SK-N-SH treated with all-trans-retinoic acid at 6 μM for 48 hours (cell line): Measurements from ENCODE around the gene EPS8L2.

Experiments
- ARNTL ChIP-seq: fragments of 450-650 bp; formaldehyde crosslinking; IDR thresholded peaks from 2 replicates; pipeline ENCODE4 v1.5.0; 2020; ENCODE audit warnings: low read depth, mild to moderate bottlenecking, moderate library complexity, borderline replicate concordance
- BACH2 ChIP-seq: fragments of 250-450 bp; sonication (Bioruptor Pico); IDR thresholded peaks from 2 replicates; pipeline ENCODE4 v1.9.0; 2021; ENCODE audit warnings: mild to moderate bottlenecking, borderline replicate concordance
- CSDC2 ChIP-seq: fragments of 250-450 bp; sonication (Bioruptor Pico); IDR thresholded peaks from 2 replicates; pipeline ENCODE4 v1.5.0; 2020; ENCODE audit warnings: mild to moderate bottlenecking, moderate library complexity
- GLIS3 ChIP-seq: fragments of 250-450 bp; sonication (Bioruptor Pico); IDR thresholded peaks from 2 replicates; pipeline ENCODE4 v1.5.0; 2020; ENCODE audit warnings: mild to moderate bottlenecking, moderate library complexity
- ISL1 ChIP-seq: fragments of 250-450 bp; sonication (Bioruptor Pico); IDR thresholded peaks from 2 replicates; pipeline ENCODE4 v2.1.2; 2022; ENCODE audit warnings: mild to moderate bottlenecking, moderate library complexity
- OSR1 ChIP-seq: fragments of 250-450 bp; sonication (Bioruptor Pico); IDR thresholded peaks from 2 replicates; pipeline ENCODE4 v1.8.0; 2022; ENCODE audit warnings: moderate library complexity, mild to moderate bottlenecking, inconsistent platforms
- TOX ChIP-seq: fragments of 250-450 bp; sonication (Bioruptor Pico); IDR thresholded peaks from 2 replicates; pipeline ENCODE4 v1.8.0; 2021; ENCODE audit warnings: mild to moderate bottlenecking, moderate library complexity, borderline replicate concordance
- ZFP3 ChIP-seq: fragments of 250-450 bp; sonication (Bioruptor Pico); IDR thresholded peaks from 2 replicates; pipeline ENCODE4 v1.5.0; 2020; ENCODE audit warnings: mild to moderate bottlenecking, moderate library complexity
- ZFP30 ChIP-seq: fragments of 450-650 bp; formaldehyde crosslinking; IDR thresholded peaks from 2 replicates; pipeline ENCODE4 v1.5.0; 2022; ENCODE audit warnings: mild to moderate bottlenecking, moderate library complexity
- ZNF565 ChIP-seq: fragments of 450-650 bp; formaldehyde crosslinking; conservative IDR thresholded peaks from 2 replicates; pipeline ENCODE4 v1.5.0; 2020; ENCODE audit warnings: low read depth, mild to moderate bottlenecking, moderate library complexity
- ZNF8 ChIP-seq: fragments of 450-650 bp; formaldehyde crosslinking; IDR thresholded peaks from 2 replicates; pipeline ENCODE4 v1.5.0; 2020; ENCODE audit warnings: mild to moderate bottlenecking, moderate library complexity
- TF ChIP-seq, protein P1 (sequence below): fragments of 250-450 bp; sonication (Bioruptor Pico); IDR thresholded peaks from 2 replicates; pipeline ENCODE4 v1.8.0; 2020; ENCODE audit warnings: mild to moderate bottlenecking, moderate library complexity, borderline replicate concordance
- TF ChIP-seq, protein P2 (sequence below): fragments of 250-450 bp; sonication (Bioruptor Pico); IDR thresholded peaks from 2 replicates; pipeline ENCODE4 v1.5.0; 2020; ENCODE audit warnings: mild to moderate bottlenecking, moderate library complexity
- TF ChIP-seq, protein P3 (sequence below): fragments of 250-450 bp; sonication (Bioruptor Pico); IDR thresholded peaks from 2 replicates; pipeline ENCODE4 v1.8.0; 2021; ENCODE audit warnings: low read depth, mild to moderate bottlenecking, moderate library complexity, borderline replicate concordance

GRCh38 chr11:696955-697491 lies 9.0 kb upstream of the EPS8L2 start:
- TF ChIP-seq CSDC2 (CRISPR knock-in tag) (no peak), BACH2 (CRISPR knock-in tag) (no peak), ISL1 (CRISPR knock-in tag) (no peak), ZNF8 (CRISPR knock-in tag) (no peak), ZFP3 (no peak), ZFP30 (CRISPR knock-in tag) (no peak), TOX (CRISPR knock-in tag) (no peak), ARNTL (CRISPR knock-in tag) (no peak), GLIS3 (CRISPR knock-in tag) (no peak), ZNF565 (CRISPR knock-in tag) (no peak), OSR1 (CRISPR knock-in tag) (no peak)
- TF ChIP-seq, protein P1, sequence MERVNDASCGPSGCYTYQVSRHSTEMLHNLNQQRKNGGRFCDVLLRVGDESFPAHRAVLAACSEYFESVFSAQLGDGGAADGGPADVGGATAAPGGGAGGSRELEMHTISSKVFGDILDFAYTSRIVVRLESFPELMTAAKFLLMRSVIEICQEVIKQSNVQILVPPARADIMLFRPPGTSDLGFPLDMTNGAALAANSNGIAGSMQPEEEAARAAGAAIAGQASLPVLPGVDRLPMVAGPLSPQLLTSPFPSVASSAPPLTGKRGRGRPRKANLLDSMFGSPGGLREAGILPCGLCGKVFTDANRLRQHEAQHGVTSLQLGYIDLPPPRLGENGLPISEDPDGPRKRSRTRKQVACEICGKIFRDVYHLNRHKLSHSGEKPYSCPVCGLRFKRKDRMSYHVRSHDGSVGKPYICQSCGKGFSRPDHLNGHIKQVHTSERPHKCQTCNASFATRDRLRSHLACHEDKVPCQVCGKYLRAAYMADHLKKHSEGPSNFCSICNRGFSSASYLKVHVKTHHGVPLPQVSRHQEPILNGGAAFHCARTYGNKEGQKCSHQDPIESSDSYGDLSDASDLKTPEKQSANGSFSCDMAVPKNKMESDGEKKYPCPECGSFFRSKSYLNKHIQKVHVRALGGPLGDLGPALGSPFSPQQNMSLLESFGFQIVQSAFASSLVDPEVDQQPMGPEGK (CRISPR knock-in tag): no peak
- TF ChIP-seq, protein P2, sequence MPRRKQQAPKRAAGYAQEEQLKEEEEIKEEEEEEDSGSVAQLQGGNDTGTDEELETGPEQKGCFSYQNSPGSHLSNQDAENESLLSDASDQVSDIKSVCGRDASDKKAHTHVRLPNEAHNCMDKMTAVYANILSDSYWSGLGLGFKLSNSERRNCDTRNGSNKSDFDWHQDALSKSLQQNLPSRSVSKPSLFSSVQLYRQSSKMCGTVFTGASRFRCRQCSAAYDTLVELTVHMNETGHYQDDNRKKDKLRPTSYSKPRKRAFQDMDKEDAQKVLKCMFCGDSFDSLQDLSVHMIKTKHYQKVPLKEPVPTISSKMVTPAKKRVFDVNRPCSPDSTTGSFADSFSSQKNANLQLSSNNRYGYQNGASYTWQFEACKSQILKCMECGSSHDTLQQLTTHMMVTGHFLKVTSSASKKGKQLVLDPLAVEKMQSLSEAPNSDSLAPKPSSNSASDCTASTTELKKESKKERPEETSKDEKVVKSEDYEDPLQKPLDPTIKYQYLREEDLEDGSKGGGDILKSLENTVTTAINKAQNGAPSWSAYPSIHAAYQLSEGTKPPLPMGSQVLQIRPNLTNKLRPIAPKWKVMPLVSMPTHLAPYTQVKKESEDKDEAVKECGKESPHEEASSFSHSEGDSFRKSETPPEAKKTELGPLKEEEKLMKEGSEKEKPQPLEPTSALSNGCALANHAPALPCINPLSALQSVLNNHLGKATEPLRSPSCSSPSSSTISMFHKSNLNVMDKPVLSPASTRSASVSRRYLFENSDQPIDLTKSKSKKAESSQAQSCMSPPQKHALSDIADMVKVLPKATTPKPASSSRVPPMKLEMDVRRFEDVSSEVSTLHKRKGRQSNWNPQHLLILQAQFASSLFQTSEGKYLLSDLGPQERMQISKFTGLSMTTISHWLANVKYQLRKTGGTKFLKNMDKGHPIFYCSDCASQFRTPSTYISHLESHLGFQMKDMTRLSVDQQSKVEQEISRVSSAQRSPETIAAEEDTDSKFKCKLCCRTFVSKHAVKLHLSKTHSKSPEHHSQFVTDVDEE (CRISPR knock-in tag): no peak
- TF ChIP-seq, protein P3, sequence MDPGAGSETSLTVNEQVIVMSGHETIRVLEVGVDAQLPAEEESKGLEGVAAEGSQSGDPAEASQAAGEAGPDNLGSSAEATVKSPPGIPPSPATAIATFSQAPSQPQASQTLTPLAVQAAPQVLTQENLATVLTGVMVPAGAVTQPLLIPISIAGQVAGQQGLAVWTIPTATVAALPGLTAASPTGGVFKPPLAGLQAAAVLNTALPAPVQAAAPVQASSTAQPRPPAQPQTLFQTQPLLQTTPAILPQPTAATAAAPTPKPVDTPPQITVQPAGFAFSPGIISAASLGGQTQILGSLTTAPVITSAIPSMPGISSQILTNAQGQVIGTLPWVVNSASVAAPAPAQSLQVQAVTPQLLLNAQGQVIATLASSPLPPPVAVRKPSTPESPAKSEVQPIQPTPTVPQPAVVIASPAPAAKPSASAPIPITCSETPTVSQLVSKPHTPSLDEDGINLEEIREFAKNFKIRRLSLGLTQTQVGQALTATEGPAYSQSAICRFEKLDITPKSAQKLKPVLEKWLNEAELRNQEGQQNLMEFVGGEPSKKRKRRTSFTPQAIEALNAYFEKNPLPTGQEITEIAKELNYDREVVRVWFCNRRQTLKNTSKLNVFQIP (CRISPR knock-in tag): no peak
